IPS-NIHi11 (cell line): ENCODE data around the gene CBLB.
A peak's percentile ranks its signal among the peaks of the same experiment; 100 is the strongest.

ENCODE experiments used
- DNase-seq: peaks from one replicate; pipeline ENCODE4 v3.0.0; 2012; ENCODE audit warnings: mixed read lengths, low spot score

The CBLB gene

DNA sequence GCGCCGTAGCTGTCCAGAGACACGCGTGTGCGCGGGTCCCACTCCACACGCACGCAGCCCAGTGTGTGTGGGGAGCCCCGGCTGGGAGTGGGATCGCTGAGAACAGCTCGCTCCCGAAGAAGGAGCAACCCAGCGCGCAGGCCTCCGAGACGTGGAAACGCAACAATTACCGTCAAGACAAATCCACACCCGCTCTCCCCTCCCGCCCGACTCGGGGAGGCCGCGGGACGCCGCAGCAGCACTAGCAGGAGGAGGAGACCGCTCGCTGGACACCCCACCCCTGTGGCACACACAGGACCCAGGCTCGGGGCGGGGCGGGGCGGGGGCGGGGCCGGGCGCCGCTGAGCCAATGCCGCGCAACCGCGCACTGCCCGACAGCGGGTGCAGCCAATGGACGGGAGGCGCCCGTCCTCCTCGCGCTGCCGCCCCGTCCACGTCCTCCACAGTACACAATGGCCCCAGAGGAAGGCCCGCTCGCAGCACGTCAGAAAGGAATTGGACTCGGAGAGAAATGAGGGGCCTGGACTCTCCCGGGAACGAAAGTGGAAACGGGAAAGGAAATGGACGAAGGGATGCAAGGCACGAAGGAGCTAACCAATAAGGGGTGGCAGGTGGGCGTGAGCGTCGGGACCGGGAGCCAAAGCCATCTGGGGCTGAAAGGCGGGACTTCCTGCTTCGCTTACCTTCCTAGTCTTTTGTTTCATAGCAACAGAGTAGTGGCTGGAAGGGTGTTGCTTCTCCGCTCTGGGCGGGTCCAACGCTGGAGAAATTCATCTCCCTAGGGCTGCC lies at the start of gene CBLB:
Gene CBLB (minus strand): TSS at position 271 of the 789 bp plus-strand sequence. CDS start 1,435 bp downstream, outside the sequence.
- DNase-seq = peak; percentile 93

GRCh38 chr3:105916767-105917166 lies 48.0 kb upstream of the CBLB start:
- DNase-seq = no peak

GRCh38 chr3:105915524-105915923 lies 46.7 kb upstream of the CBLB start:
- DNase-seq = no peak

- DNase-seq = no peak
These were observed 44.8 kb upstream of the CBLB start for GRCh38 chr3:105913616-105914015.

GRCh38 chr3:105912891-105913290 lies 44.1 kb upstream of the CBLB start:
- no peak for DNase-seq

DNA sequence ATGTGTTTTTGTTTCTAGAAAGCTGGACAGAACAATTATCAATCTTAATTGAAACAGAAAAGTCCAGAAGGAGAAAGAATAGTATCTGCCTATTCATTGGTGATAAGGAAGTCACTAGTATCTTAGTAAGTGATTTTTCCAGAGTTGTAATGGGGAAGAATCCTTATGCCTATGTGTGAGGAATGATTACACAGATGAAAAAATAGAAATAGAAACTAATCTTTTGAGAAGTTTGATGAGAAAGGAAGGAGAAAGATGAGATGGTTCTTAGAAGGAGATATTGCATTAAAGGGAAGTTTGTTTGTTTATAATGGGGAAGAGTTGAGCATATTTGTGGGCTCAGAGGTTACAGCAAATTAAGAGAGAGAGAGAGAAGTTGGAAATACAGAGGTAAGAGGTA lies 42.7 kb upstream of the CBLB start:
- DNase-seq = no peak

DNA sequence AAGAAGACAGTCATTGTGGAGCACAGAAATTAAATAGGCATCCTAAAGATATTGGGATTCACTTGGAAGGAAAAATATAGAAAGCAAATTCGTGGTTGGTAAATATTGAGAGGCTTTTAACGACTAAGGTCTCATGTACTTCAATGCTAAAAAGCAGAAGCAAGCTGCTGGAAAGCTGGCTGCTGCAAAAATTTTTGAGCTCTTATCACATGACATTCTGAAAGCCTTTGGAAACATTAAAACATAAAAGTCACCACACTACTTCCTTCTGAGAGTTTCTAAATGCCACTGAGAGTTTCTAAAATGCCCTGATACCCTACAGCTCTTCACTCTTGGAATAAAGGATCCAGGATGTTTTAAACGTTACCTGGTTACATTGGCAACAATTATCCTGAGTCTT lies 39.0 kb upstream of the CBLB start:
- no peak for DNase-seq

GRCh38 chr3:105906836-105907235 lies 38.0 kb upstream of the CBLB start:
- DNase-seq = no peak

- DNase-seq = no peak
These were observed 37.5 kb upstream of the CBLB start for GRCh38 chr3:105906345-105906744.

DNA sequence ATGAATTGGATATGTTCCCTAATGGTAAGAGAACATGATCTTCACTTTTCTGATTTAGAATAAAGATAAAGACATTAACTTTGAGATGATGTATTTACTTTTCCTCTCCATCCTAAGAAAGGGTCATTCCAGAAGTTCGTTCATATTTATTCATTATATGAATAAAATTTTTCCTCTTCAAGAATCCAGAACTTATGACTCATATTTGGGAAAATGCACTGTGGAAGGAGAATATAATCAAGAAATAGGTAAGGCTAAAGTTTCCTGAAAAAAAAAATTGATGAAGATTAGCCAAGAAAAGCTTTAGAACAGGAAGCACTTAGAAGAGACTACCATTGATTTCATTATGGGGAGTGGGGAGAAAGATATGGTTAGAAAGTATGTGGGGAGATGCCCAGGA lies 36.5 kb upstream of the CBLB start:
- DNase-seq = no peak

DNA sequence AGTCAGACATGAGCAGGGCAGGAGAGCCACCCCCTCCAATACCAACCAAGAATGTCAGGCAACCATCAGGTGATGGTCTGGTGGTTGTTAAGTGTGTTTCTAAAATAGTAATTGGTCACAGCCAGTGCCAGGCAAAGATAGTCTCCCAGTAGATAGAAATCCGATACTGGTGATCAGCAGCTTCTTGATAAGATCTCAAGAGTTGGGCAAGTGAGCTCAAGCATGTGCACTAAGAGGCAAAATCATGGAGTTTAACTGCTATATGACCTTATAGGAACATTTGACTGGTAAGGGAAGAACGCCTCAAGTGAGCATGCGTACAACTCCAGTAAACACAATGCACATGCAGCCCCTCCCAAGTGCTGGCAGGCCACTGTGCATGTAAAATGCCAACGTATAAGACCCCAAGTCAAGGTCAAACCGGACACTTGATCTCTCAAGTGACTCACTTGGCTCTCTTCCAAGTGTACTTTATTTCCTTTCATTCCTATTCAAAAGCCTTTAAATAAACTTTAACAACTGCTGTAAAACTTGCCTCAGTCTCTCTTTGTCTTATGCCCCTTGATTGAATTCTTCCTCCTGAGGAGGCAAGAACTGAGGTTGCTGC lies 36.0 kb upstream of the CBLB start:
- no peak for DNase-seq

DNA sequence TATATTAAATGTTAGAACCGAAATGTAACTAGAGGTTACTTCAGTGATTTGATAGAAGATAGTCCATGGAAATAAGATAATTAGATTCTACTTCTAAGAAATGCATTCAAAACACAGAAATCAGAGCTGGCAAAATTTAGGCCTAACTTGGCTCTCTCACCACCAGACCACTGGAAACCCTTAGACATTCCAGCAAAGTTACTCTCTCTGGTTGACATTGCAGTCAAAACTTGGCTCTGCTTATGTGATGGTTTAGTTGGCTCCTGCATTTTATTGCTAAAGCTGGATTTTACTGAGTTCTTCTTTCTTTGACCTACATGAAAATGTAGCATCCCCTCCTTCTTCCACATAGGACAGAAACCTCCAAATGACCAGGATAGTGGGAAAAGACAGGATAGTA lies 35.4 kb upstream of the CBLB start:
- no peak for DNase-seq

DNA sequence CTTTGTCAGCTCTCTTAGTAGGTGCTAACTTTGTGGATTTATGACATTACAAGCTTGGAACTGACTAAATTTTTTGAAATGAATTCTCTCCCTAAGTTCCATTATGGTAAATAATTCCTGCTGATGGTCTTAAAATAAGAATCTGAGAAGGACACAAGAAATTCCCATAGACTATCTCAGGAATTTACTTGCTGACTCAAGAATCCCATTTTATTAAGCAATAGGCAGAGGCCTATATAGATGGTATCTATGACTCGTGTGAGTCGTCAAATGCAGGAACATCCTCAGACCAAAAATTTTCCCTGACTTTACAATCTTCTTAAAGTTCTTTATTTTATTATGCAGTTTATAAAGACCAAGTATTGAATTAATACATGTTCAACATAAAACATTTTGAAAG lies 30.7 kb upstream of the CBLB start:
- no peak for DNase-seq

- no peak for DNase-seq
These were observed 22.3 kb upstream of the CBLB start for GRCh38 chr3:105891101-105891500.

GRCh38 chr3:105888621-105889579 lies 20.1 kb upstream of the CBLB start:
- DNase-seq = no peak

GRCh38 chr3:105885256-105885655 lies 16.4 kb upstream of the CBLB start:
- no peak for DNase-seq

- no peak for DNase-seq
These were observed 15.1 kb upstream of the CBLB start for GRCh38 chr3:105883798-105884377.

DNA sequence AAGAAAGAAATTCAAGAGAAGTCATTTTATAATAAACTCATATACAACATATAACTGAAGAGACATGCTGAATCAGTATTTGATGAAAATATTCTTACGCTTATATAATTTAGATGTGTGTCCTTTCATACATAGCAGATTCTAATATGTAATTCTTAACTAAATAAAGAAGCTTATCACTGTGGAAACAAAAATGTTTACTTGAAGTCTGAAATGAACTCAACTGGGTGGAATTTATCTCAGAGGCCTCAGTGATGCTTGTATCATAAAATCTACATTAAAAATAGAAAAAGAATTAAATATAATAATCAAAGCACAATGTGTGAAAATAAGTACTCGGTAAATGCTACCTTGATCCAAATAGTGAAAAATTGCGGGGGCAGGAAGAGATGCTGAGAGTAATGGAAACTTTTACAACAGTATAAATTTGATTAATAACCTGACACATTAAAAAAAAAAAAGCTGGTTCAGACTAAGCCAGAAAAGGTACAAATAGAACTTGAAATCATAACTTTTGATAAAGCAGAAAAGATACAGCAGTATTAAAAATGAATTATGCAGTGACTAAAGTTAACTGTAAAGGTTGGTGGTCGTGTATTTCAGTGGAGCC lies 12.0 kb upstream of the CBLB start:
- DNase-seq = no peak

GRCh38 chr3:105878061-105878460 lies 9.2 kb upstream of the CBLB start:
- DNase-seq = no peak

DNA sequence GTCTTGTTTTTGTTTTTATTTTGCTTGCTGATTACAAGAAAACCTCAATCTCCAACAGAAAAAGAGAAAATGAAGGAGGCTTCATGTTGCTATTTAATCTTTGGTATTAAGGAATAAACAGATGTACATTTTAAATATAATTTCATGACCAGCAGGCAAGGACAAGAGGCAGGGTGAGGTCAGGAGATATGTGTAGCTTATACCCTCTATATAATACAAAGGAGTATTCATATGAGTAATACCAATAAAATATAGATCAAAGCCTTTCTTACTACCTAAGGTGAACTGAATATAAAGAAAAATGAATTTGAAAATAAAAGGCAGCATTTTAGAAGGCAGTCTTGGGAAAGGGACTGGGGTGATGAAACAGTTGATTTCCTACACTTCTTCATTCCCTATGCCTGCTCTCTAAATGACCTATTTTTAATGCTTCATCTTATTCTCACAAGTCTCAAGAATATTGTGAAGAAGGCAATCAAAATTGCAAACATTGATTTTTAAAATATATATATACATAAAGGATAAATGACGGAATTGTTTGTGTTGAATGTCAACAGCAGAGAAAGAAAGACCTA lies 8.6 kb upstream of the CBLB start:
- DNase-seq = no peak

DNA sequence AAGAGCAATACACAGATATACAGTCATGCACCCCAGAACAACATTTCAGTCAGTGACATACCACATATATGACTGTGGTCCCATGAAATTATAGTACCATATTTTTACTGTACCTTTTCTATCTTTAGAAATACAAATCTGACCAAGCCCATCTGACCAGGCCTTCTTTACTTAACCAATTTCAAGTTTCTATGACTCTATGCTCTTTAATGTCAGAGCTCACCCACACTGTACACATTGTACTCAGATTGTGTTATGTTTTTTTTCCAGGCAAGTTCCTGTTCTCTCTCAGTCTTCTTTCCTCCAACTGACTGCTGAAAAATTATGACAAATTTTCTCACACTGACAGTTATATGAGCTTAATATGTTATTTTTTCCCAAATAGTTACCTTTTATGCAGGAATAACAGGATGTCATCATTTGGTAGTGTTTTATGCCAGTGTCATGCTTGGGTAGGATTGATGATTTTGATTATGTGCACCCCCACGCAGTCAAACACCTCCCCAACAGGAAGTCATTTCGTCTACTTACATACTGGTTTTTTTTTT lies 8.0 kb upstream of the CBLB start:
- no peak for DNase-seq
